Right cardiac atrium (tissue), 5 donors: Measurements from ENCODE around the gene COL4A2. TPM values are rescaled to one million over a fixed set of nuclear protein-coding genes. Genes with fewer than 3 reads are reported as not detected.
A peak's percentile ranks its signal among the peaks of the same experiment; 100 is the strongest.

Experiments used
- ATAC-seq, 2 donors: fragments of 200-7000 bp; cut with Tn5 transposase; one replicate each; pipeline versions ENCODE4 v1.8.0 to v1.9.1; 2020; ENCODE audit warnings: moderate library complexity in 2 of 2, mild to moderate bottlenecking in 1 of 2
- DNase-seq, 3 donors: peaks; one replicate each; pipeline ENCODE4 v3.0.0-alpha.2; 2020
- H3K27ac ChIP-seq: one replicate; pipeline ENCODE4 v1.5.1; 2013; ENCODE audit warnings: mild to moderate bottlenecking, low read length, control low read depth, moderate library complexity
- H3K27me3 ChIP-seq: one replicate; pipeline ENCODE4 v1.6.1; 2013; ENCODE audit not compliant: control insufficient read depth, insufficient read depth
- H3K4me1 ChIP-seq: one replicate; pipeline ENCODE4 v1.6.1; 2013; ENCODE audit warnings: low read length; ENCODE audit not compliant: control insufficient read depth, insufficient read depth
- H3K4me3 ChIP-seq: one replicate; pipeline ENCODE4 v1.5.1; 2013; ENCODE audit warnings: low read length, control low read depth
- H3K9me3 ChIP-seq: one replicate; pipeline ENCODE4 v1.6.1; 2013; ENCODE audit warnings: low read length; ENCODE audit not compliant: control insufficient read depth
- WGBS: extraction: QIAGEN DNeasy Blood & Tissue Kit; methylation state at CpG from one replicate; pipeline ENCODE4 v1.1.7; 2013; 5-methylcytosine and 5-hydroxymethylcytosine counted together
- intact Hi-C, 4 donors: fragments of 100-400 bp; cut with DNase I; formaldehyde crosslinking; loops; one replicate each; pipeline versions ENCODE4 v1.11.0 to v1.14.0; 2022 to 2023
- polyA plus RNA-seq: library from polyadenylated mRNA; stranded (reverse); fragments of 200-250 nt; gene quantifications from one replicate; pipeline ENCODE4 v1.2.3, GENCODE V29; 2013
- total RNA-seq, 4 donors: library from RNA; stranded (reverse); fragmentation: NEBNext Ultra II Directional; extraction: Animal tissue kit (Norgen Biotek cat#: 25700); gene quantifications; one replicate each; pipeline ENCODE4 v1.2.1, GENCODE V29; 2021
- donor health status: healthy with polysubstance abuse.
- donor health status: DM: no; HTN: yes; CAD: no.
- donor health status: DM: no; HTN: no; CAD: no.
- donor health status: DM: no; HTN: yes; CAD: no; lungs with severe emphysema.
- donor health status: DM: yes; HTN: yes; CAD: no.

The COL4A2 gene
- total and polyA plus RNA-seq, 5 donors, result 84.7 to 268 (median 103) TPM

DNA sequence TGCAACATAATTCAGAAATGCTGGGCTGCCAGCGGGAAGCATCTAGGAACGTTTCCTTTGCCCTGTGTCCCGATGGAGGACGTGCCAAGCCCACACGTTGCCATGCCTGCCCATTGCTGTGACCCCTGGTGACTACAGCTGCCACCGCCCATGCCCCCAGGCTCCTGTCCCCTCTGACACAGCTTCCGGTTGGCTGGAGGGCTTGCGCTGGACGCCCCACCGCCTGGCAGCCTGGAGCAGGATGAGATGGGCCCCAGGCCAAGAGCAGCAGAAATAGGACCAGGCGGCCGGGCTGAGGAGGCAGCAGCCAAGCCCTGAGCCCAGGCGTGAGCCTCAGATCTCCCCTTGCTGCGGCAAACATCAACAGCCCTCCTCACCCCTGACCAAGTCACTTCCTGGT, 125.9 kb downstream of the COL4A2 start:
- ATAC-seq (peak; percentile 82 to 85), DNase-seq (peak; percentile 81 to 89 (median 88))
- Histone ChIP-seq H3K27ac (peak overlapping the region; percentile 60), H3K9me3 (no peaks in the 10 kb centered on the region), H3K27me3 (no peaks in the 10 kb centered on the region), H3K4me3 (no peak overlapping the region), H3K4me1 (peaks cover 12% of the 10 kb centered on the region)
- intact Hi-C loops, result loop anchor here in 1 of 4 donors (10.0 kb wide), 1 partner anchor 218 kb away; no protein-coding TSS in a partner anchor
- 23% methylated on average over 14 of the region's 14 CpGs for WGBS

DNA sequence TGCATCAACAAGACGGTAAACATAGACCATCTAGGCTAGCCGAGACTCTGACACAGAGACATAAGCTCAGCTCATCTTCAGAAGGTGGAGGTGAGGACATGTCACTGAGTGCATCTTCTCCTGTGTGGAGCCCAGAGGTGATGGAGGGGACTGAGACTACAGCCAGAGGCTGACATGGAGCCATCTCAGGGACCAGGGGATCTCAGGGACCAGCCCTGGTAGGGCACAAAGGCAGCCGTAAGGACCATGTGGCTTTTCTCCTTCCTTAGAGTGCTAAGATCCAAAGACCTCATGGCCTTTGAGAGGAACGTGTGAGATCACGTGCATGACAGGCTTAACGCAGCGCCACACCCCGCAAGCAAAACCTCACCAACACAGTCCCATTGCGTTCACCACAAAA, 127.5 kb downstream of the COL4A2 start:
- intact Hi-C loops, result loop anchor here in 1 of 4 donors (10.0 kb wide), 1 partner anchor 220 kb away; no protein-coding TSS in a partner anchor
- Histone ChIP-seq H3K27ac (no peak overlapping the region), H3K4me1 (peaks cover 12% of the 10 kb centered on the region), H3K4me3 (no peak overlapping the region), H3K9me3 (no peaks in the 10 kb centered on the region), H3K27me3 (no peaks in the 10 kb centered on the region)
- ATAC-seq (no peak), DNase-seq (no peak)
- WGBS, result 92% methylated on average over 9 of the region's 9 CpGs

DNA sequence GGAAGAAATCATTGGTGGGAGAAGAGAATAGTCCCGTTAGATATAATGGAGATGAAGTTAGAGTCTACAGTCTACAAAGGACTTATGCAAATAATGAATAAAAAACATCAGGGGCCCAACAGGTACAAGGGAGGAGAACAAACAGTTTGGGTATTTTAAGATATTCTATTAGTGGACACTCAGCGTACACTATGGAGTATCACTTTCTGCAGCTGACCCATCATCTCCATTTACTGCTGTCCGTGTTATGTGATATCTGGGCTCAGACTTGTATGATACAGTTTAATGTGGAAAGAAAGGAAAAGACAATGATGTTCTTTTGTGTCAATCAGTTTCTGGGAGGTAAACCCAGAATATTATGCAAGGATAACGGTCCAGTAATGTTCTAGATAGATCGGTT, 128.2 kb downstream of the COL4A2 start:
- DNase-seq (no peak), ATAC-seq (no peak)
- peaks cover 12% of the 10 kb centered on the region for H3K4me1 ChIP-seq
- H3K27ac ChIP-seq, result no peak overlapping the region
- no peaks in the 10 kb centered on the region for H3K9me3 ChIP-seq
- no peak overlapping the region for H3K4me3 ChIP-seq
- WGBS, result 92% methylated on average over 5 of the region's 5 CpGs
- H3K27me3 ChIP-seq, result no peaks in the 10 kb centered on the region
- intact Hi-C loops, result loop anchor here in 1 of 4 donors (10.0 kb wide), 1 partner anchor 221 kb away; no protein-coding TSS in a partner anchor

DNA sequence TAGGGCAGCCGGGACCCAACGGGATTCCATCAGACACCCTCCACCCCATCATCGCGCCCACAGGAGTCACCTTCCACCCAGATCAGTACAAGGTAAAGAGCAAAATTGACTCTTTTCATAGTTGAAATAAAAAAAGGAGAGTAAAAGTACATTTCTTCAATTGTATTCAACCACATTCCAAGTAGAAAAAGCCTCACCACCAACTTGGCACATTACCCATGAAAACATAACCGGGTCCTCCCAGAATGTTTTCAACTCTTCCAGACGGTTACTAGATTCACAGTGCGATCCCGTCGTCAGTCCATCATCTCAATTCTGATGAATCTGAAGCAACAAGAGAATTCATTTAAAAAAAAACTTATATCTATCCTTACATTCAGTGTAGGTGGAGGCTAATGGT, 129.2 kb downstream of the COL4A2 start:
- ATAC-seq, result no peak
- H3K4me1 ChIP-seq, result peaks cover 10% of the 10 kb centered on the region
- H3K27me3 ChIP-seq, result no peaks in the 10 kb centered on the region
- intact Hi-C loops, result loop anchor here in 1 of 4 donors (10.0 kb wide), 1 partner anchor 221 kb away; no protein-coding TSS in a partner anchor
- no peaks in the 10 kb centered on the region for H3K9me3 ChIP-seq
- DNase-seq, result no peak
- no peak overlapping the region for H3K4me3 ChIP-seq
- no peak overlapping the region for H3K27ac ChIP-seq
- 82% methylated on average over 9 of the region's 9 CpGs for WGBS

DNA sequence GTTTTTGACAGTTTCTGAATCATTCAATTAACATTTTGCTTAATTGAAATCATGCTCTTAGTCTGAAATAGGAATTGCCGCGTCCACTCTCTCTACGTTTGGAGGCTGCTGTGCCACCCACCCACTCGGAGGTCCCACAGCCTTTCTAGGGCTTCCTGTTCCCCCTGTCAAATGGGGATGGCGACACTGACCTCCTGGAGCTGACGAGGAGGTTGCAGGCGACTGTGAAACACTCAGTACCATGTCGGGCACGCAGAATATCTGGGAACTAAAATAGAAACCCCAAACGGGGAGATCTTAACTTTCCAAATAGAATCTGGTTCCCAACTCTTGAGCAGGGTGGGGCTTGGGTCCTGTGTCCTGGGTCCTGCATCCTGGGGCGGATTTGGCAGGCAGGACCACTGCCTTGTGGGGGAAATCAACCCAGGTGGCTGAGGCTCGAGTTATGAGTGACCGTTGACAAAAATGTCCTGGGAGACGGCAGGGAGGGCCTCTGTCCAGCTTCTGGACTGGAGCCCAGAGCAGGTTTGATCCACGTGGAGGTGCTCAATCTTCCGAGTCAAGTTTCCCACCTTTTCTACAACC, 129.8 kb downstream of the COL4A2 start:
- 69% methylated on average over 16 of the region's 16 CpGs for WGBS
- Histone ChIP-seq H3K4me3 (no peak overlapping the region), H3K9me3 (no peaks in the 10 kb centered on the region), H3K4me1 (peaks cover 10% of the 10 kb centered on the region), H3K27ac (no peak overlapping the region), H3K27me3 (no peaks in the 10 kb centered on the region)
- ATAC-seq (peak in 1 of 2 donors; percentile 2), DNase-seq (no peak)
- intact Hi-C loops, result loop anchor here in 1 of 4 donors (10.0 kb wide), 1 partner anchor 222 kb away; no protein-coding TSS in a partner anchor

DNA sequence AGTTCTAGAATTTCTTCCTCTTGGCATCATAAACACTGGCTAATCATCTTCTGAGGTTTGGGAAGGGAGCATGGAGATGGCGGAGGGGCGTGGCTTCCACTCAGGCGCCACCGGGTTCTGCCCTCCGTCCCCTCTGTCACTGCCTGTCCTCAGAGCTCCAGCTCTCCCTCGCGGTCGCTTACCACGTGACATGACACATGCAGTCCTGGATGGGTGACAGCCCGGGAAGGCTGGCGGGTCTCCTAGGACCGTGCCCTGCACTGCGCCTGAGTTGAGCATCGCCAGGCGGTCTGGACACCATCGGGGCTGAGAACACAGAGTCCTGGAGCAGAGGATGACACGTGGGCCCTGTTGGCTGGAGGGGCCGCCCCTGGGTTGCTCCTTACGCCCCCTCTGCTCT, 131.1 kb downstream of the COL4A2 start:
- peak; percentile 23 to 43 for ATAC-seq
- no peak overlapping the region for H3K27ac ChIP-seq
- no peaks in the 10 kb centered on the region for H3K27me3 ChIP-seq
- no peaks in the 10 kb centered on the region for H3K9me3 ChIP-seq
- peaks cover 2% of the 10 kb centered on the region for H3K4me1 ChIP-seq
- intact Hi-C loops, result loop anchor here in 1 of 4 donors (10.0 kb wide), 1 partner anchor 223 kb away; no protein-coding TSS in a partner anchor
- 84% methylated on average over 19 of the region's 19 CpGs for WGBS
- H3K4me3 ChIP-seq, result no peak overlapping the region
- DNase-seq, result peak in 1 of 3 donors; percentile 52

DNA sequence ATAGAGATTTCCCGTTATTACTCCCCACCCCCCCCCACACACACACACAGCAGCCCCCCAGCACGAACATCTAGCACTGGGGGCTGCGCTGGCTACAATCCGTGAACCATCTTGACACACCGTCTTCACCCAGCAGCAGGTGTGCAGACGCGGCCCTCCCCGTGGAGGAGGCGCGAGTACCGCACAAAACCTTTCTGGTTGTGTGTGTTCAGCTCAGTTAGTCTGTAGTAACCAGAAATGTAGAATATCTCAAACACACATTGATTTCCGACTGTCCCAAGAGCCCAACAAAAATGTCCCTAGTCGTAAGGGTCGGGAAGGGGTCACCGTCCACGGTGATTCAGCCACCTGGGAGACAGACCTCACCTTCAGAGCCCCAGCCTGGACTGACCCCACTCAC, 131.7 kb downstream of the COL4A2 start:
- Histone ChIP-seq H3K4me3 (no peak overlapping the region), H3K4me1 (no peaks in the 10 kb centered on the region), H3K27me3 (no peaks in the 10 kb centered on the region), H3K9me3 (no peaks in the 10 kb centered on the region), H3K27ac (no peak overlapping the region)
- 94% methylated on average over 16 of the region's 16 CpGs for WGBS
- intact Hi-C loops, result loop anchor here in 1 of 4 donors (10.0 kb wide), 1 partner anchor 224 kb away; no protein-coding TSS in a partner anchor
- DNase-seq, result no peak
- ATAC-seq, result no peak

DNA sequence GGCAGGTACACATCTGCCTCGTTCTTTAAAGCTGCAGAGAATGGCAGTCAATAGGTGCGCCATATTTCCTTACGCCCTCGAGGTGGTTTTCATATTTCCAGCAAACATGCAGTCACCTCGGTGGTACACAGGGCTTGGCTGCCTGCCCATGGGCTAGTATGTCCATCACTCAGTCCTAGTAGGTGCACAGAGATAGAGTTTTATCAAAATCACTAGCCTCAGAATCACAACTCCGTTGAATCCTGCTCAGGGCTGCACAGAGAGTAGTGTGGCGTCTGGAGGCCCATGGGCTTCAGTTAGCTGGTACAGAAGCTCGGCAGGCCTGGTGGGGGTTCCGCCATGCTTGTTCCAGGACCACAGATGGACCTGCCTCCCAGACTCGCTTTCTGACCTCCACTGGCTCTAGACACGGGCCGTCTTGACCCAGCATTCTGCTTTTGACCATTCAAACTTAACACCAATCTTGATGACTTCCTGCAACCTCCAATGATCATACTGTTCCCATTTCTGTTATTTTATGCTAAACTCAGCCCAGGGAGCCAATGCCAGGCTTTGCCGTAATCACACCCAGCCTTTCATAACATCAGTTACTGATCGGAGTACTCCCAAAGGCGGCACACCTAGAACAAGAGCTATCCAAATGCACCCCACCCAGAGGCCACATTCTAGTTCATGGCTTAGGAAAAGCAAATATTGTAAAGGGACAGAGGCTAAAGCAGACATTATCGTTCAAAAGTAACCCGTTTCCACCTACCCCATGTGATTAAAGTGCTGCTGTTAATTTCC, 134.1 kb downstream of the COL4A2 start:
- 89% methylated on average over 17 of the region's 17 CpGs for WGBS
- H3K27ac ChIP-seq, result no peak overlapping the region
- DNase-seq, result no peak
- ATAC-seq, result no peak
- intact Hi-C loops, result loop anchor here in 1 of 4 donors (10.0 kb wide), 1 partner anchor 216 kb away; no protein-coding TSS in a partner anchor
- no peak overlapping the region for H3K4me3 ChIP-seq
- no peaks in the 10 kb centered on the region for H3K9me3 ChIP-seq
- H3K27me3 ChIP-seq, result no peaks in the 10 kb centered on the region
- H3K4me1 ChIP-seq, result no peaks in the 10 kb centered on the region

DNA sequence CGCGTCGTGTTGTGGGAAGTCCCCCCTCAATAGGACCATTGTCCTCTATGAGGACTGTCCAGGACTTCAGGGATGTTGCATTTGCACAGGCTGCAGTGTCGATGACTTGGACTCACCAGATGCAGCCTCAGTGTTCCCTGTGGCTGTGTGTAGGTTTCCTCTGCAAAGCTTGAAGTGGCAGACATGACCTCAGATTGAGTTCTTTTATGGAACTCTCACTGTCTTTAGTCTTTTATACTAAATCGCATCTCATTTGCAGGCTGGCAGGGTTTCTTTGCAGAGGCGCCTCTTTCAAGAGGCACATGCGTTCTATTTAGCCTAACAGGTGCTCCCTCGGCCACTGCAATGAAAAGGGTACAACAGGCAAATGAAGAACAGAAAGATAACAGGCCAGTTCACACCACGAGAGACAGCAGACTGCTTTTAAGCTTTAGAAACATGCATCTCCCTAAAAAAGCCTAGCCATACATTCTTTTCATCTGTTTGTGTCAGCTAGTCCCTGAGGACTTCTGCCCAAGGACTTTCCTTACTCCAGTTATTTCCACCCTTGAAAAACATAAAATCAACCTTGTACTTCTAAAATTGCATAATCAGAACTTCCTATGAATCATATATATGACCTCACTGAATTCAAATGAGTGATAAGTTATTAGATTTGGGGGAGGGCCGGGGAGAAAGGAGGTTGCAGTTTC, 136.0 kb downstream of the COL4A2 start:
- no peak overlapping the region for H3K27ac ChIP-seq
- H3K9me3 ChIP-seq, result no peaks in the 10 kb centered on the region
- ATAC-seq, result no peak
- no peak overlapping the region for H3K4me3 ChIP-seq
- DNase-seq, result no peak
- intact Hi-C loops, result loop anchor here in 1 of 4 donors (10.0 kb wide), 1 partner anchor 218 kb away; no protein-coding TSS in a partner anchor
- 57% methylated on average over 10 of the region's 10 CpGs for WGBS
- no peaks in the 10 kb centered on the region for H3K27me3 ChIP-seq
- H3K4me1 ChIP-seq, result no peaks in the 10 kb centered on the region

DNA sequence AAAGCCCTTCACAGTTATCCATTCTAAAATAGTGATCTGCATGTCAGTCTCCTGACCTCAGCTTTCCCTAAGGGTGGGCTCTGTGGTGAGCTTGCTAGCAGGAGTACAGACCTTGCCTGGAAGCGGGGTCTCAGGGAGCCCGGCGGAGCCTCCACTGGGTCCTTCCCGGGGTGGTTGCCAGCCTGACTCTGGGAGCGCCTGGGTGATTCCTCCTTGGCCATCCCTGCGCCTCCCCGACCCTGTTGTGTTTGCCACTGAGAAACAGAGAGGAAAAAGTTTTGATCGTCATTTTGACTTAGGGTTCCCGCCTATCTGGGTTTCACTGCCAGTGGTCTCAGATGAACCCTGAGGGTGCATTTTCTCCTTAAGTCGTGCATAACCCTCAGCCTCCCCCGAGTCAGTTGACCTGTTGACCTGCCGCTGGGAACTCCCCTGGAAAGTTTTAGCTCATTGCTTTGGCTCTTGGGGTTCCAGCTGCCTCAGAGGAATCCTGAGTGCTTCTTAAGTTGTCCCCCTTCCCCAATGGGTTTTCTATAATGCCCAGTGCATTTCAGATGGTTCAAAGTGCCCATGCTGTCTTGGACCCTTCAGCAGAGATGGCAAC, 136.6 kb downstream of the COL4A2 start:
- no peak overlapping the region for H3K4me3 ChIP-seq
- intact Hi-C loops, result loop anchor here in 1 of 4 donors (10.0 kb wide), 1 partner anchor 219 kb away; no protein-coding TSS in a partner anchor
- ATAC-seq, result peak; percentile 18 to 36
- no peak overlapping the region for H3K27ac ChIP-seq
- no peak for DNase-seq
- no peaks in the 10 kb centered on the region for H3K4me1 ChIP-seq
- WGBS, result 77% methylated on average over 12 of the region's 12 CpGs
- no peaks in the 10 kb centered on the region for H3K9me3 ChIP-seq
- no peaks in the 10 kb centered on the region for H3K27me3 ChIP-seq
